Measurements from ENCODE around the gene VEGFA. TPM values are rescaled to one million over a fixed set of nuclear protein-coding genes. Genes with fewer than 3 reads are reported as not detected.

Gene VEGFA
- polyA plus RNA-seq, 1 donor from 2014 or later, result 7.3 TPM

DNA sequence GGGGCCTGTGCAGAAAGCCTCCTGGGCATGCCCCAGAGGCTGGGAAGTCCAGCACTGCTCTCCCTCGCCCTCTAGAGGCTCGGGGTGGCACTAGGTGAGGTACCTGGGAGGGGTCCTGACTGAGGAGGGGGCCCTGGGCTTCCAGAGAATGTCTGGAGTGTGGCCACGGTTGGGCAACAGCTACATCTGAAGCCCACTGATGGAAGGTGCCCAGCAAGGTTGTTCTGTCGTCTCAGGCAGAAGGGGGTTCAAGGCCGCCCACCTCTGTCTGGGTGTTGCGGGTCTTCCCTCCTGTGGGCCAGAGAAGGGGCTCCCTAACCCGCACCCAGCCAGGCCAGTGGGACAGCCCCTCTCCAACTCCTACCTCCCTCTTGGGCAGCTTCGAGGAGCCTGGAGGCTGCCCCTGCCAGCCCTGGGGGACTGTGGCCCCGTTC, 11.4 kb upstream of the VEGFA start:
- Histone ChIP-seq H3K9ac (ENCODE audit: low read length) (no peak overlapping the region), H3K4me2 (ENCODE audit: low read length) (no peak overlapping the region), H3K27ac (ENCODE audit: low read length) (no peak overlapping the region), H3K9me2 (ENCODE audit: insufficient read depth, low read length) (no peaks in the 10 kb centered on the region), H3K36me3 (ENCODE audit: insufficient read depth, low read length) (no peaks in the 10 kb centered on the region), H3K79me2 (replicated peaks; ENCODE audit: insufficient read depth, low read length) (no peaks in the 10 kb centered on the region), H3F3A (ENCODE audit: insufficient read depth, low read length, poor library complexity, severe bottlenecking) (no peaks in the 10 kb centered on the region), H2AFZ (ENCODE audit: low read depth, low read length) (no peak overlapping the region), H3K27me3 (ENCODE audit: insufficient read depth, low read depth, low read length) (no peaks in the 10 kb centered on the region), H3K9me3 (ENCODE audit: low read length) (no peaks in the 10 kb centered on the region), H4K20me1 (ENCODE audit: insufficient read depth) (no peaks in the 10 kb centered on the region), H3K4me3 (ENCODE audit: low read length) (no peak overlapping the region)
- no peak for TF ChIP-seq POLR2AphosphoS5 (IDR thresholded peaks at IDR 0.05)
- TF ChIP-seq EP300 (conservative IDR thresholded peaks at IDR 0.05; ENCODE audit: poor library complexity, severe bottlenecking), result no peak
- TF ChIP-seq, protein P1, sequence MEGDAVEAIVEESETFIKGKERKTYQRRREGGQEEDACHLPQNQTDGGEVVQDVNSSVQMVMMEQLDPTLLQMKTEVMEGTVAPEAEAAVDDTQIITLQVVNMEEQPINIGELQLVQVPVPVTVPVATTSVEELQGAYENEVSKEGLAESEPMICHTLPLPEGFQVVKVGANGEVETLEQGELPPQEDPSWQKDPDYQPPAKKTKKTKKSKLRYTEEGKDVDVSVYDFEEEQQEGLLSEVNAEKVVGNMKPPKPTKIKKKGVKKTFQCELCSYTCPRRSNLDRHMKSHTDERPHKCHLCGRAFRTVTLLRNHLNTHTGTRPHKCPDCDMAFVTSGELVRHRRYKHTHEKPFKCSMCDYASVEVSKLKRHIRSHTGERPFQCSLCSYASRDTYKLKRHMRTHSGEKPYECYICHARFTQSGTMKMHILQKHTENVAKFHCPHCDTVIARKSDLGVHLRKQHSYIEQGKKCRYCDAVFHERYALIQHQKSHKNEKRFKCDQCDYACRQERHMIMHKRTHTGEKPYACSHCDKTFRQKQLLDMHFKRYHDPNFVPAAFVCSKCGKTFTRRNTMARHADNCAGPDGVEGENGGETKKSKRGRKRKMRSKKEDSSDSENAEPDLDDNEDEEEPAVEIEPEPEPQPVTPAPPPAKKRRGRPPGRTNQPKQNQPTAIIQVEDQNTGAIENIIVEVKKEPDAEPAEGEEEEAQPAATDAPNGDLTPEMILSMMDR (IDR thresholded peaks at IDR 0.05; ENCODE audit: poor library complexity, severe bottlenecking), result no peak
- no peak for TF ChIP-seq SMC3 (conservative IDR thresholded peaks at IDR 0.05; ENCODE audit: poor library complexity)
- no peak for TF ChIP-seq REST (IDR thresholded peaks at IDR 0.05; ENCODE audit: borderline replicate concordance)
- TF ChIP-seq TAF1 (IDR thresholded peaks at IDR 0.05; ENCODE audit: low read depth), result no peak
- TF ChIP-seq EZH2 (IDR thresholded peaks at IDR 0.05; ENCODE audit: borderline replicate concordance, insufficient read depth, low read length, poor library complexity, severe bottlenecking), result no peak
- TF ChIP-seq RAD21 (conservative IDR thresholded peaks at IDR 0.05), result no peak
- no peak for TF ChIP-seq MXI1 (conservative IDR thresholded peaks at IDR 0.05; ENCODE audit: poor library complexity, severe bottlenecking)

GRCh38 chr6:43759136-43759906, 10.7 kb upstream of the VEGFA start:
- H4K20me1 ChIP-seq (ENCODE audit: insufficient read depth), result no peaks in the 10 kb centered on the region
- H3K9ac ChIP-seq (ENCODE audit: low read length), result no peak overlapping the region
- no peaks in the 10 kb centered on the region for H3K27me3 ChIP-seq (ENCODE audit: insufficient read depth, low read depth, low read length)
- no peak overlapping the region for H2AFZ ChIP-seq (ENCODE audit: low read depth, low read length)
- H3K4me3 ChIP-seq (ENCODE audit: low read length), result no peak overlapping the region
- H3K36me3 ChIP-seq (ENCODE audit: insufficient read depth, low read length), result no peaks in the 10 kb centered on the region
- TF ChIP-seq REST (IDR thresholded peaks at IDR 0.05; ENCODE audit: borderline replicate concordance), result no peak
- TF ChIP-seq POLR2AphosphoS5 (IDR thresholded peaks at IDR 0.05), result no peak
- no peak for TF ChIP-seq EP300 (conservative IDR thresholded peaks at IDR 0.05; ENCODE audit: poor library complexity, severe bottlenecking)
- TF ChIP-seq EZH2 (IDR thresholded peaks at IDR 0.05; ENCODE audit: borderline replicate concordance, insufficient read depth, low read length, poor library complexity, severe bottlenecking), result no peak
- TF ChIP-seq MXI1 (conservative IDR thresholded peaks at IDR 0.05; ENCODE audit: poor library complexity, severe bottlenecking), result no peak
- no peak for TF ChIP-seq SMC3 (conservative IDR thresholded peaks at IDR 0.05; ENCODE audit: poor library complexity)
- no peak for TF ChIP-seq TAF1 (IDR thresholded peaks at IDR 0.05; ENCODE audit: low read depth)
- no peak for TF ChIP-seq RAD21 (conservative IDR thresholded peaks at IDR 0.05)
- TF ChIP-seq, protein P1 (IDR thresholded peaks at IDR 0.05; ENCODE audit: poor library complexity, severe bottlenecking), result no peak
- H3F3A ChIP-seq (ENCODE audit: insufficient read depth, low read length, poor library complexity, severe bottlenecking), result no peaks in the 10 kb centered on the region
- H3K4me2 ChIP-seq (ENCODE audit: low read length), result no peak overlapping the region
- no peak overlapping the region for H3K27ac ChIP-seq (ENCODE audit: low read length)
- H3K79me2 ChIP-seq (replicated peaks; ENCODE audit: insufficient read depth, low read length), result no peaks in the 10 kb centered on the region
- no peaks in the 10 kb centered on the region for H3K9me2 ChIP-seq (ENCODE audit: insufficient read depth, low read length)
- H3K9me3 ChIP-seq (ENCODE audit: low read length), result no peaks in the 10 kb centered on the region

All from neural cell (in vitro differentiated cells).